Suppressor macrophage (primary cell): ENCODE results near the gene CFL1.
"Not testable (repeated sequence)": the region's sequence is repeated elsewhere in the genome, so short reads cannot be mapped to it uniquely, and the experiment has no call there.

ENCODE experiments used
- DNase-seq, 4 experiments: peaks; one replicate each; pipeline ENCODE4 v3.0.0-alpha.2; 2020 to 2022

The CFL1 gene

DNA sequence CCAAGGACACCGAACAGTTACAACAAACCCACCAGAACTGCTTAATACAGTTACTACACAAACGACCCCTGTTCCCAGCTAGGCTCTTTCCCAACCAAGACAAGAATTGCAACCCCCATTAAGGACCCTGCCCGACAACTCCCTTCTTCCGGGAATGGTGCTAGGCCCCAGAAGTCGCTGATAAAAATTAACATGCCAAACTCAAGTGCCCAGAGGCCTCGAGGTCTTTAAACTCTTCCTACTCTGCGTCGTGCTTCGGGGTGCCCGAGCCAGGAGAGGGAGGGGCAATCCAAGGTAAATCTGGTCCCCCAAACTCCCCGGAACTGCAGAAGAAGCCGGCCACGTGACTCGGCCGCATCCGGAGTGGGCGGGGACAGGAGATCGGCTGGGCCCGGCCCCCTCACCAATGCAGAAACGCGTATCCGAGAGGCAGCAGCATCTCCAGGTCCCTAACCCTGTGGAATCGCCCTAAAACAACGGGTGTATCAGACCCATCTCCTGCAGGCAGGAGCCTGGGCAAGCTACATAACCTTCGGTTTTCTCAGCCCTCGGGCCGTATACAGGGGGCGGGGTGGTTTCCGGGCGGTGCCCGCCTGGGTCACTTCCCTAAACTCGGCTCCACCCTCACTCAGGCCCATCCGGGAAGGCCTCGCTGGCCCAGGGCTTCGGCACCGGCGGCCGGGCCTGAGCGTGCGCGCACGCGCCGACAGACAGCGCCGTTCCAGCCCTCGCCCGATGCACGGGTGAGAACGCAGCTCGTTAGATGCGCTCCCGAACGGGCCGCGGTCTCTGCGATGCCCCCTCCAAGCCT is 1.1 kb downstream of the CFL1 start:
- DNase-seq: peak; percentile 90 to 95 (median 94)

- DNase-seq: no peak
Observed at GRCh38 chr11:65855927-65856363, 2.0 kb downstream of the CFL1 start.

- no peak for DNase-seq
Observed at GRCh38 chr11:65854852-65855837, 2.8 kb downstream of the CFL1 start.

DNA sequence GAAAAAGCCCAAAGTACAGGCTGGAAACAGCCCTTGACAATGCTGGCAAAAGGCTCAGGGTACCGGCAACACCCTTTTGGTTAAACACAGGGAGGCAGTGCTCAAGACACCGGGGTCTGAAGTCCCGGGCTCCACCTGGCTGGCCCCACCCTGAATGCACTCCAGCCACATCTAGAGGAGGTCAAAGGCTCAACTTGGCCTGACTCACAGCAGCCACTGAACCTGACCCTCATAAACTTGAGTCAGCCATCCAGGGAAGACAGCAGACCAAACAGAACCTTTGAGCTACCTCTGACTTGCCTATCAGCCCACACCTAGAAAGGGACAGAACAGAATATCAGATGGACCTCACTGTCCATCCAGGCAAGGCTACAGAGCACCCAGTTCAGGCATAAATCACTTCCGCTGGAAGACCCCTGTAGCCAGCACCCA is 3.8 kb downstream of the CFL1 start:
- DNase-seq: no peak

GRCh38 chr11:65853246-65853979 is 4.6 kb downstream of the CFL1 start:
- DNase-seq: no peak

DNA sequence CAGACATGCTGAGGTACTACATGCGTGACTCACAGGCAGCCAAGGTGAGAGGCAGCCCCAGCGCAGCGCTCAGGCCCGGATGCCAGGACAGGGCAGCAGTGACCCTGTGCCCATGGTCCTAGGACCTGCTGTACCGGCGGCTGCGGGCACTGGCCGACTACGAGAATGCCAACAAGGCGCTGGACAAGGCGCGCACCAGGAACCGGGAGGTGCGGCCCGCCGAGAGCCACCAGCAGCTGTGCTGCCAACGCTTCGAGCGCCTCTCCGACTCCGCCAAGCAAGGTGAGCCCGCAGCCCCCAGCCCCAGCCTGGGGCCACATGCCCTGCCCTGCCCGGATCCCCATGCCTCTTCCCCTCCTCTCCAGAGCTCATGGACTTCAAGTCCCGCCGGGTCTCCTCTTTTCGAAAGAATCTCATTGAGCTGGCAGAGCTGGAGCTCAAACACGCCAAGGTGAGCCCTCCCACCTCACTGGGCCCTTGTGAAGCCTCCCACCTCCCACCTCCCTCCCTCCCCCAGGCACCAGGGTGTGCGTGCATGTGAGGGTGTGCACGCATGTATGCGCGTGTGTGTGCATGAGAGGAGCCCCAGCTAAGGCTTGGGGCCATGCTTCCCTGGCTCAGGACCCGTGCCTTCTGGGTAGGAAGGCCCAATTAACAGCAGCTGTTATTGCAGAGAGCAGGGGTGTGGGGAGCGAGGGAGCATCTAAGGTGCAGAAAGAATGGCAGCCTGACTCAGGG is 5.3 kb downstream of the CFL1 start:
- no peak for DNase-seq

GRCh38 chr11:65851811-65852507 is 6.0 kb downstream of the CFL1 start:
- no peak for DNase-seq

- peak in 2 of 4 experiments; percentile 42 to 46 for DNase-seq
Observed at GRCh38 chr11:65851083-65851579, 6.8 kb downstream of the CFL1 start.

DNA sequence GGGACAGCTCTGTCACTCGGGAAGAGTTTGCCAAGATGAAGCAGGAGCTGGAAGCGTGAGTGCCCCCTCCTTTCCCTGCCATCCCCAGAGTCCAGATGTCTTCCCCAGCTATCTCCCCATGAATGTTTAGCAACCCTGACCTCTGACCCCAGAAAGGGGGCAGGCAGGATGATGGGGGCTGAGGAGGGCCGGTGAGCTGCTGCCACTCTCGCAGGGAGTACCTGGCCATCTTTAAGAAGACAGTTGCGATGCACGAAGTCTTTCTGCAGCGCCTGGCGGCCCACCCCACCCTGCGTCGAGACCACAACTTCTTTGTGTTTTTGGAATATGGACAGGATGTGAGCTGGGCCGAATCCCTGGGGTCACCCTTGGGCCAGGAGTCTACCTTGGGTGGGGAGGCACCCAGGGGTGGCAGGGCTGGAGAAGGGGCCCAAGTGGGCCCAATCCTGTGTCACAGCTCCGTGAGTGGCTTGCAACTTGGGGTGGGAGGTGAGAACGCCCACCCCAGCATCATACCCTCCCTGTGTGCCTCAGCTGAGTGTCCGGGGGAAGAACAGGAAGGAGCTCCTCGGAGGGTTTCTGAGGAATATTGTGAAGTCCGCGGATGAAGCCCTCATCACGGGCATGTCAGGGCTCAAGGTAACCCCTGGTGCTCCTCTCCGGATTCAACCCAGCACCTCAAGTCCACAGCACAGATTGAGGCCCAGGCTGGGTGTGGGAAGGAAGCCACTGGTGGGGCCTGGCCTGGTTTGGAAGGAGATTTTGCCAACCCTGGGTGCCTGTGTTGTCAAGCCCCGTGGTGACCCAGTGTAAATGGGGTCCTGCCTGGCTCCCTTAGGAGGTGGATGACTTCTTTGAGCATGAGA is 7.5 kb downstream of the CFL1 start:
- no peak for DNase-seq

DNA sequence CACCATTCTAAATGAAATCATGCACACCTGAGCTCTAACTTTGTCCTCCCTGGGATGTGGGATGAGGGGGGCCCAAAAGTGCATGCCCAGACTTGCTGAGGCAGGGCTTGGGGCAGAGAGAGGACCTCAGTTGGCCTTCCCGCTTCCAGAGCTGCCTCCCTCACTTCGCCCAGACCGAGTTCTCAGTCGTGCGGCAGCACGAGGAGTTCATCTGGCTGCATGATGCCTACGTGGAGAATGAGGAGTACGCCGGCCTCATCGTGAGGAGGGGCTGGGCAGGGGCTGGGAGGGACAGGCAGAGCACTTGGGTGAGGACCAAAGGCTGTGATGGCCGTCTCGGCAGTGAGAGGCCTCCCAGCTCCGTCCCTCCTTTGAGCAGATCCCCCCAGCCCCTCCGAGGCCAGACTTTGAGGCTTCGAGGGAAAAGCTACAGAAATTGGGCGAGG is 8.2 kb downstream of the CFL1 start:
- no peak for DNase-seq

- no peak for DNase-seq
Observed at GRCh38 chr11:65849366-65849765, 8.6 kb downstream of the CFL1 start.

- DNase-seq: not testable (repeated sequence)
Observed at GRCh38 chr11:65848693-65849092, 9.3 kb downstream of the CFL1 start.

DNA sequence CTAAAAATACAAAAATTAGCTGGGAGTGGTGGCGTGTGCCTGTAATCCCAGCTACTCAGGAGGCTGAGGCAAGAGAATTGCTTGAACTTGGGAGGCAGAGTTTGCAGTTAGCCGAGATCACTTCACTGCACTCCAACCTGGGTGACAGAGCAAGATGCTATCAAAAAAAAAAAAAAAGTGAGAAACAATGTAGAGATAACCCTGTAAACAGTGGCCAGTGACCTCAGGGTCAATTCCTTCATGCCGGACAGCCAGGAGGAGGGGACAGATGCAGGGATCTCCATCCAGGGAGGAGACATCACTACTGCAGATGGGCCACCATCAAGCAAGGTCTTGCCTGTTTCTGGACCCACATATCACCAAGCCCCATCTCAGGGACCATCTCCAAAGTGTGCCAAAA is 10.2 kb downstream of the CFL1 start:
- DNase-seq: no peak

DNA sequence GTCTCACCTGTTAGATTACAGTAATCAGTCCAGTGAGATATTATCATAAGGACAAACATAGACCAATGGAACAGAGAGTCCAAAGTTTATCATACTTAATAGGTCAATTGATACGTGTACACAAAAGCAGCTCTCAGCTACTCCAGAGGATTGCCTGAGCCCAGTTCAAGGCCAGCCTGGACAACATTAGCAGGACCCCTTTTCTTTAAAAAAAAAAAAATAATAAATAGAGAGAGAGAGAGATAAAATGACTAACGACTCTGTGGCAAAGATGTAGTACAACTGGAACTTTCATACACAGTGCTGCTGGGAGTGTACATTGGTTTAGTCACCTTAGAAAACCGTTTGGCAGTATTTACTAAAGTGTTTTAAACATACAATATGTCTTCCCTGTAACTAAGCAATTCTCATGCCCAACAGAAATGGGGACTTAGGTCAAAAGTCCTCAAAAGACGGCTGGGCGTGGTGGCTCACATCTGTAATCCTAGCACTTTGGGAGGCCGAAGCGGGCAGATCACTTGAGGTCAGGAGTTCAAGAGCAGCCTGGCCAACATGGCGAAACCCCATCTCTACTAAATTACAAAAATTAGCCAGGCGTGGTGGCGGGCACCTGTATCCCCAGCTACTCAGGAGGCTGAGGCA is 13.6 kb downstream of the CFL1 start:
- no peak for DNase-seq

DNA sequence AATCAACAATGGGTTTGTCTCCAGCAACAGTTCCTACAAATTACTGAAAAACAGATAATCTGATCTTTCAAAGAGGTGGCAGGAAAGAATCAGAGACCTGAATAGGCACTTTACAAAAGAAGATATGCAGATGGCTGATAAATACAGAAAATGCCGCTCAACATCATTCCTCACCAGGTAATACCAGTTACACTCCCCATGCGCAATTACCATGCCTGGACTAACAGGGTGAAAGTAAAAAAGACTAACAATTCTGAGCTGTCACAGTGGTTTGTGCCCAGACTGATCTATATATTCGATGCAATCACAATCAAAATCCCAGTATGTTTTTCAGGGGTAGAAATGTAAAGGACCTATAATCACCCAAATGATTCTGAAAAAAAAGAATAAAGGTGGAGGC is 14.2 kb downstream of the CFL1 start:
- no peak for DNase-seq

- no peak for DNase-seq
Observed at GRCh38 chr11:65842144-65842543, 15.8 kb downstream of the CFL1 start.

GRCh38 chr11:65834202-65834601 is 23.8 kb downstream of the CFL1 start:
- no peak for DNase-seq

GRCh38 chr11:65833297-65834030 is 24.5 kb downstream of the CFL1 start, which contains the start of gene SNX32:
SNX32 (plus strand) TSS chr11:65833963; CDS start chr11:65834066, 103 bp downstream.
- DNase-seq: peak; percentile 95 to 97 (median 96)

- DNase-seq: not testable (repeated sequence)
Observed at GRCh38 chr11:65832231-65832630, 25.7 kb downstream of the CFL1 start.
